GM19467 (cell line): ENCODE measurements around the gene BLOC1S3.

Experiments
- ATAC-seq: cut with Tn5 transposase; IDR thresholded peaks from one replicate; pipeline ENCODE4 v1.9.1; 2021; ENCODE audit warnings: mild to moderate bottlenecking, moderate library complexity; ENCODE audit not compliant: unreplicated experiment

The BLOC1S3 gene

DNA sequence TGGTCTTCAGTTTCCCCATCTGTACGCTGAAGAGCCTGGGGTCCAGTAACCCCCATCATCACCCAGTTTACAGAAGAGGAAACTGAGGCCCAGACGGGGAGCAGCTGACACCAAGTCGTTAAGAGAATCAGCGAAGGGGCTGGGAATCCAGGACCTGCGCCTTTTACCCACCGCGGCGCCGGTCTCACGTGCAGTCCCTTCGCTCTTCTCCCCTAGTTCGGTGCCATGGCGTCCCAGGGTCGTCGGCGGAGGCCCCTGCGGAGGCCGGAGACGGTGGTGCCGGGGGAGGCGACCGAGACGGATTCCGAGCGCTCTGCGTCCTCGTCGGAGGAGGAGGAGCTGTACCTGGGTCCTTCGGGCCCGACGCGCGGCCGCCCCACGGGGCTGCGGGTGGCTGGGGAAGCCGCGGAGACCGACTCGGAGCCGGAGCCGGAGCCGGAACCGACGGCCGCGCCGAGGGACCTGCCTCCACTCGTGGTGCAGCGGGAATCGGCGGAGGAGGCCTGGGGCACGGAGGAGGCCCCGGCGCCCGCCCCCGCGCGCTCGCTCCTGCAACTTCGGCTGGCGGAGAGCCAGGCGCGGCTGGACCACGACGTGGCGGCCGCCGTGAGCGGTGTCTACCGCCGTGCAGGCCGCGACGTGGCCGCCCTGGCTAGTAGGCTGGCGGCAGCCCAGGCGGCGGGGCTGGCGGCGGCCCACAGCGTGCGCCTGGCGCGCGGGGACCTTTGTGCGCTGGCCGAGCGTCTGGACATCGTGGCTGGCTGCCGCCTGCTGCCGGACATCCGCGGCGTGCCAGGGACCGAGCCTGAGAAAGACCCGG is 698 bp downstream of the BLOC1S3 start:
- no peak for ATAC-seq

DNA sequence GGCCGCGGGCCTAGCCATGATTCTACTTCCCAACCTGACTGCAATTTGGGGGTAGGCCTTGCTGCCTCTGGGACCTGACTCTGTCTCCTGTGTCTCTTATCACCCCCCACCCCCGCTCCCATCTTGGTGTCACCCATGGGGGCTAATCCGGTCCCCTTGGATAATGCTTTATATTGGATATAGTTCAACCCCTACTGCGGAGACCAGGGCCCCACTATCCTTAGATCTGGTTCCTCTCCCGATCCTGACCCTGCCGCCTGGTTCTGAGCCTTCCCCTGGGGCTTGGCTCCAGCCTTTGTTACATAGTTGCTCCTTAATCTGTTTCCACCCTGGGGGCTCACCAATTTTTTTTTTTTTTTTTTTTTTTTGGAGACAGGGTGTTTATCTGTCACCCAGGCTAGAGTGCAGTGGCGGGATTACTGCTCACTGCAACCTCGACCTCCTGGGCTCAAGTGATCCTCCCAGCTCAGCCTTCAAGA is 1.3 kb downstream of the BLOC1S3 start:
- no peak for ATAC-seq

- ATAC-seq, result no peak
Observed at GRCh38 chr19:45180936-45181335, 2.4 kb downstream of the BLOC1S3 start.

- no peak for ATAC-seq
Observed at GRCh38 chr19:45182758-45183157, 4.2 kb downstream of the BLOC1S3 start.

DNA sequence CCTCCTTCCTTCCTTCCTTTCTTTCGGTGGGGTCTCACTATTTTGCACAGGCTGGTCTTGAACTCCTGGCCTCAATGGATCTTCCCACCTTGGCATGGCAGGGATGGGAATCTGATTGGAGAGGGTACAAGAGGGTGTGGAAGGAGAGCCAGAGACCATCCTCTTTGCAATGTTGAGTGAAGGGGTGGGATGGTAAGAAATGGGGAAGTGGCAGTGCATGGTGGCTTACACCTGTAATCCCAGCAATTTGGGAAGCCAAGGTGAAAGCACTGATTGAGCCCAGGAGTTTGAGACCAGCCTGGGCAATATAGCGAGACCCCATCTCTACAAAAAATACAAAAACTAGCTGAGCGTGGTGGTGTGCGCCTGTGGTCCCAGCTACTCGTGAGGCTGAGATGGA is 5.5 kb downstream of the BLOC1S3 start:
- ATAC-seq, result no peak

- ATAC-seq, result no peak
Observed at GRCh38 chr19:45186509-45187334, 8.1 kb downstream of the BLOC1S3 start.

DNA sequence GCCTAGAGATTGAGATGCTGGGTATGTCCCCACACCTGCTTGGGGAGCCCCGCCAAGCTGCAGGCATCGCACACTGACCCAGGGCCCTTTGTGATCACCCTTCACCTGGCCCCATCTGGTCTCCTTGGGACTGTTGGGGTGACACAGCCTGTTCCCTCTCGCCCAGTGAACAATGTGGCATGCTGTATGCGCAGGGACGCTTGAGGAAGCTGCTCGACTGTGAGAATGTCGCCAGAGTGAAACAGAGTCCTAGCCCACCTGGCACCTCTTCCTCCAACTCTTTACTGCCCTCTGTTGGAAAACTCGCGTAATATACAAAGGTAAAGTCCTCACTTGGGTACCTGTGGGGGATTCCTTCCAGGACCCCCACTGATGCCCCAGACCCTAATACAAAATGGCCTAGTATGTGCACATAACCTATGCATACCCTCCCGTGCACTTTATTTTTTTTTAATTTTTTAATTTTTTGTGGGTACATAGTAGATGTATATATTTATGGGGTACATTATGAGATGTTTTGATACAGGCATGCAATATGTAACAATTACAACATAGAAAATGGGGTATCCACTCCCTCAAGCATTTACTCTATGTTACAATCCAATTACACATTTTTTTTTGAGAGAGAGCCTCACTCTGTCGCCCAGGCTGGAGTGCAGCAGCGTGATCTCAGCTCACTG is 9.0 kb downstream of the BLOC1S3 start:
- ATAC-seq, result no peak

DNA sequence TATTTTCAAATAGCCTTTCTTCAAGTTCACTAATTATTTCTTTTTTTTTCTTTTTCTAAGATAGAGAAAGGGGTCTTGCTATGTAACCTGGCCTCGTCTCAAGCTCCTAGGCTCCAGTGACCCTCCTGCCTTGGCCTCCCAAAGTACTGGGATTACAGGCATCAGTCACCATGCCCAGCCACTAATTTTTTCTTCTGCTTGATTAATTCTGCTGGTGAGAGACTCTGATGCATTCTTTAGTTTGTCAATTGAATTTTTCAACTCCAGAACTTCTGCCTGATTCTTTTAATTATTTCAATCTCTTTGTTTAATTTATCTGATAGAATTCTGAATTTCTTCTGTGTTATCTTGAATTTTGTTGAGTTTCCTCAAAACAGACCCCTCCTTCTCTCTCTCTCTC is 11.4 kb downstream of the BLOC1S3 start:
- ATAC-seq, result no peak

- no peak for ATAC-seq
Observed at GRCh38 chr19:45191375-45191774, 12.8 kb downstream of the BLOC1S3 start.

DNA sequence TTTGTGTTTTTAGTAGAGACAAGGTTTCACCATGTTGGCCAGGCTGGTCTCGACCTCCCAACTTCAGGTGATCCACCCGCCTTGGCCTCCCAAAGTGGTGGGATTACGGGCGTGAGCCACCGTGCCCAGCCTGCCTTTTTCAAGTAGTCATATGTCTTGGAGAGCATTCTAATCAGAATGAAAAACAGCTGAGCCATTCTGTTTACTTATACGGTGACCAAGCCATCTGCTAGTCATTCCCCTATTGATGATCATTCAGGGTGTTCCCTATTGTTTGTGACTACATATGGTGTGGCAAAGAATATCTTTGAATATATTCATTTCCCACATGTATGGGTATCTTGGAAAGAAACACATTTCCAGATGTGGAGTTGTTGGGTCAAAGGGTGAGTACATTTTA is 17.2 kb downstream of the BLOC1S3 start:
- no peak for ATAC-seq

DNA sequence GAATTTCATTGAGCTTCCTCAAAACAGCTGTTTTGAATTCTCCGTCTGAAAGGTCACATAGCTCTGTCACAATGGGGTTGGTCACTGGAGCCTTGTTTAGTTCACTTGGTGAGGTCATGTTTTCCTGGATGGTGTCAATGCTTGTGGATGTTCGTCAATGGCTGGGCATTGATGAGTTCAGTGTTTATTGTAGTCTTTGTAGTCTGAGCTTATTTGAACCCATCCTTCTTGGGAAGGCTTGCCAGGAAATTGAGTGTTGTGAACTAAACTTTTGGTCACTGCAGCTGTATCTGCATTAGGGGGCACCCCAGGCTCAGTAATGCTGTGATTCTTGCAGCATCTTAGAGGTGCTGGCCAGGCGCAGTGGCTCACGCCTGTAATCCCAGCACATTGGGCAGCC is 22.0 kb downstream of the BLOC1S3 start:
- no peak for ATAC-seq

GRCh38 chr19:45202637-45203036 is 24.1 kb downstream of the BLOC1S3 start:
- ATAC-seq, result no peak

DNA sequence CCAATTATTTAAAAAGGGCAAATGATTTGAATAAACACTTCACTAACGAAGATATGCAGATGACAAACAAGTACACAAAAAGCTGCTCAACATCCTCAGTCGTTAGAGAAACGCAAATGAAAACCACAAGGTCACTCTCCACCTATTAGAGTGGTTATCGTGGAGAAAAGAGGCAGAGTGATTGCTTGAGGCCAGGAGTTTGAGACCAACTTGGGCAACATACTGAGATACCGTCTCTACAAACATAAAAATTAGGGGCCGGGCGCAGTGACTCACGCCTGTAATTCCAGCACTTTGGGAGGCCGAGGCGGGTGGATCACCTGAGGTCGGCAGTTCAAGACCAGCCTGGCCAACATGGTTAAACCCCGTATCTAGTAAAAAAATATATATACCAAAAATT is 27.2 kb downstream of the BLOC1S3 start:
- no peak for ATAC-seq

DNA sequence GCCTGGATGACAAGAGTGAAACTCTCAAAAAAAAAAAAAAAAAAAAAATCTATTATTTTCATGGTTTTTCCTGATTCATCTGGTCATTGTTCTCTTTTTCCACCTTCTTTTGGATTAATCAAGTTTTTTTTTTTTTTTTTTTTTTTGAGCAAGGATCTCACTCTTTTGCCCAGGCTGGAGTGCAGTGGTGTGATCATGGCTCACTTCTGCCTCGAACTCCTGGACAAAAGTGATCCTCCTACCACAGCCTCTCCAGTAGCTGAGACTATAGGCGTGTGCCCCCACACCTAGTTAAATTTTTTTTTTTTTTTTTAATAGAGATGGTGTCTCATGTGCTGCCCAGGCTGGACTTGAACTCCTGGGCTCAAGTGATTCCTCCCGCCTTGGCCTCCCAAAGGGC is 27.7 kb downstream of the BLOC1S3 start:
- ATAC-seq, result no peak

- no peak for ATAC-seq
Observed at GRCh38 chr19:45211751-45212381, 33.3 kb downstream of the BLOC1S3 start.

GRCh38 chr19:45213031-45213430 is 34.4 kb downstream of the BLOC1S3 start:
- ATAC-seq, result no peak

DNA sequence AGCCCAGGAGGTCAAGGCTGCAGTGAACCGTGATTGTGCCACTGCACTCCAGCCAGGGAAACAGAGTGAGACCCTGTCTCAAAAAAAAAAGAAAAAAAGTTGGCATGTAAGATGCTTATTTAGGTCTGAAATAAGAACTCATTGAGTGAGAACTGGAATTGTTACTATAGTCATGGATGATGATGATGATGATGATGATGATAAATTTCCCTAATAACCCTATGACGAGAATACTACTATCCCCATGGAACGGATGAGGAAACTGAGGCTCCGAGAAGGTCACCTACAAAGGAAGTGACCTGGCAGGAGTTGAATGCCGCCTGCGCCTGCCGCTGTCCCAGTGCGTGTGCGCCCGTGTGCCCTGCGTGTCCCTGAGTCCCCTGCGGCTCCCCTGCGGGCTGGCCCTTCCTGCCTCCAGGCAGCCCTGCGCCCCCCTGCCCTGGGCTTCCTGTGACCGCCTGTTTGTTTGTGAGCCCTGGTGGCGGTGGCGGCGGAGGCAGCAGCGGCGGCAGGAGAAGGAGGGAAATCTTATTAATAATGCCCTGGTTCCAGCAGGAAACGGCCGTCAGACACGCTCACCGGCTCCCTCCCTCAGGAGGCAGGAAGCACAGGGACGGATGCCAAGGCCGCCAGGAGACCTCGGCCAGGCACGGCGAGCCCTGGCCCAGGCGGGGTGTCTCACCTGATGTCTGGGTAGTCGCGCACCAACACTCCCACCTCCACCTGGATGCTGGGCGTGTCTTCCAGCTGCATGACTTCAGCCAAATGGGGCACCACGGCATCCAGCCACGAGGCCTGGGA is 37.0 kb downstream of the BLOC1S3 start:
- no peak for ATAC-seq

- no peak for ATAC-seq
Observed at GRCh38 chr19:45216667-45217066, 38.1 kb downstream of the BLOC1S3 start.

DNA sequence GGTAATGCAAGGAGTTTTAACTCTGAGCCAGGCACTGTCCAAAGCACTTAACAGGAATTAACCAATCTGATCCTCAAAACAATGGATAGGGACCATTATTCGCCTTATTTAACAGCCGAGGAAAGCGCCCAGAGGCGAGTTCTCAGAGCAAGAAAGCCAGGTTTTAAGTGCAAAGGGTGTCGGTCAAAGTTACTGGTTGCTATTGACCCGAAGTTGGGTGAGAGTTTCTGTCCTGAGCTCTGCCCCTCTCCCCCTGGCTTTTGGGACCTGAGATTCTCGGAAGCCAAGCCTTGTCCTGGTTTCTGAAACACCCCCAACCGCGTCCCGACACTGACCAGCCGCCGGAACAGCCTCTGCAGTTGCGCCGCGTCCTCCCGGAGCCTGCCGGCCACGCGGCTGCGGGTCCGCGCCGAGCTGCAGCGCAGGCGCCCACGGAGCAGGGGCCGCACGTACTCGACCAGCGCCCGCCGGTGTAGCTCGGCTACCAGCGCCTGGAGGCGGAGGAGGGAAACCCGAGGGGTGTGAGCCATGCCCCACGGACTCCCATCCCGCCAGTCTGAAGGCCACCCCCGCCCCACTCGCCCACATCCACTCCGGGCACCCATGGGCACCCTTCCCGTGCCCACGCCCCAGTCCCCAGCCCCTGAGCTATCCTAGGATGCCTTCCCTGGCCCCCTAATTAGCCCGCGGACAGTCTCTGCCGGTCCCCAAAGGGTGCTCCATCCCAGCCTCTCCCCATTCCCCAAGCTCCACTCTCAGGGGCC is 38.8 kb downstream of the BLOC1S3 start:
- no peak for ATAC-seq

DNA sequence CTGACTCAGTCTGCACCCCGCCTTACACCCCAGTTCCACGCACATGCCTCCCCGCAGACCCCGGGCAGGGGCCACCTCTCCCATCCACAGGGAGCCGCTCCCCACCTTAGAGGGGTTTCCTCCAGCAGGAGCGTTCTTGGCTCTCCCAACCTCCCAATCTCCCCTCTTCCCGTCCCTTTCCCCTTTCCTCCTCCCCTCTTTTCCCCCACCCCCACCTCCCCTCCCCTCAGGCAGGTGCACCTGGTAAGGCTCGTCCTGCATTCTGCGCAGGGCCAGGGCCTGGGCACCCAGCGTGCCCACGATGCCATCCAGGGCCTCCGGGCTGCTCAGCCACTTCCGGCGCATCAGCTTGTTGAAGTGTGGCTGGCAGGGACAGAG is 39.4 kb downstream of the BLOC1S3 start:
- ATAC-seq, result no peak
